Stimulated activated memory B cell treated with anti-CD40 and anti-IgM and Interleukin-4, amounts not matched to agents 10 μg/mL and 1 μg/mL and 100 μg/mL, for 72 hours (primary cell): ENCODE results near the gene TRPM3.

ENCODE experiments used
- ATAC-seq: fragments of 150-1000 bp; cut with Tn5 transposase; 2 replicates; pipeline ENCODE4 v1.10.0; 2021
- H3K27ac Mint-ChIP-seq: one replicate; pipeline ENCODE4 v1.8.0; 2022; ENCODE audit warnings: mild to moderate bottlenecking, mixed read lengths
- H3K27me3 Mint-ChIP-seq: one replicate; pipeline ENCODE4 v1.8.0; 2022; ENCODE audit warnings: mixed read lengths
- H3K36me3 Mint-ChIP-seq: one replicate; pipeline ENCODE4 v1.8.0; 2022; ENCODE audit warnings: mixed read lengths
- H3K4me1 Mint-ChIP-seq: one replicate; pipeline ENCODE4 v1.8.0; 2022; ENCODE audit warnings: mixed read lengths
- H3K4me3 Mint-ChIP-seq: one replicate; pipeline ENCODE4 v1.8.0; 2022; ENCODE audit warnings: mild to moderate bottlenecking, moderate library complexity, mixed read lengths
- H3K9me3 Mint-ChIP-seq: one replicate; pipeline ENCODE4 v1.8.0; 2022; ENCODE audit warnings: mixed read lengths

The TRPM3 gene

DNA sequence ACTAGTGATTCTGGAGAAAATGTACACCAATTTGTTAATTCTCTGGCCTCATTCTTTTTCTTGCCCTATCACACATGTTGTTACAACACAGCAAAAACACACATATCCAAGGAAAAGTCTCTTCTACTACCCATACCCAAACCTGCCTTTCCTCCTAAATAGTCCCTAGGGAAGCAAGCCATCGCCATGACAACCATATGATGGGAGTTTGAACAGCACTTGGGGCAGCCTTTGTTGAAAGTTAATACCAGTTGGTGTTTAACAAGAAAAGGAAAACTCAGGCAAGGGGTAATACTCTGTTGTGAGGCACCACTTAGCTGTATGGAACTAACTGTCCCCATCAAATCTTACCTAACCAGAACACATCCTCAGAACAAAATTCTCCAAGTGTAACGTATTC lies 1.7 kb downstream of the TRPM3 start:
- no peaks in the 10 kb centered on the region for H3K27me3 Mint-ChIP-seq
- no peak overlapping the region for H3K4me3 Mint-ChIP-seq

DNA sequence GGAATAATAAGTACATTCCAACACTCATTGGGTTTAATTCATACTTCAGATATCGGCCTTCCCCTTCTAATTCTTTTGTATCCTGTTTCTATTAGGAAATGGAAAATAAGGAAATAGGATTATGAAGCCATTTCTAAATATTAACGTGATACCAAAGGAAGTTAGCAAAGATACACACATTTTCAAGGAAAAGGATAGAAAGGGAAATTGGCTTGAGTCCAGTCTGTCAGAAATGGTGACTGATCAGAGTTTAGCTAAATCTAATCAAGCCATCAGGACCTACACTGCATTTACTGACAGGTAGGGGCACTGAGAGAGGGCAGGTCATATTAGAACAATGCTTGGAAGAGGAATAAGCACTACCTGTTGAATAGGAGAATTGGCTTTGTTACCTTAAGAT lies 3.1 kb downstream of the TRPM3 start:
- H3K27me3 Mint-ChIP-seq: no peaks in the 10 kb centered on the region
- no peak overlapping the region for H3K27ac Mint-ChIP-seq
- peaks cover 2% of the 10 kb centered on the region for H3K9me3 Mint-ChIP-seq
- no peaks in the 10 kb centered on the region for H3K36me3 Mint-ChIP-seq
- ATAC-seq: no peak
- H3K4me3 Mint-ChIP-seq: no peak overlapping the region
- no peaks in the 10 kb centered on the region for H3K4me1 Mint-ChIP-seq

More for the DNA sequence above, 1.7 kb downstream of the TRPM3 start:
- Mint-ChIP-seq H3K4me1 (no peaks in the 10 kb centered on the region), H3K36me3 (no peaks in the 10 kb centered on the region), H3K27ac (no peak overlapping the region), H3K9me3 (peaks cover 2% of the 10 kb centered on the region)
- ATAC-seq: no peak

DNA sequence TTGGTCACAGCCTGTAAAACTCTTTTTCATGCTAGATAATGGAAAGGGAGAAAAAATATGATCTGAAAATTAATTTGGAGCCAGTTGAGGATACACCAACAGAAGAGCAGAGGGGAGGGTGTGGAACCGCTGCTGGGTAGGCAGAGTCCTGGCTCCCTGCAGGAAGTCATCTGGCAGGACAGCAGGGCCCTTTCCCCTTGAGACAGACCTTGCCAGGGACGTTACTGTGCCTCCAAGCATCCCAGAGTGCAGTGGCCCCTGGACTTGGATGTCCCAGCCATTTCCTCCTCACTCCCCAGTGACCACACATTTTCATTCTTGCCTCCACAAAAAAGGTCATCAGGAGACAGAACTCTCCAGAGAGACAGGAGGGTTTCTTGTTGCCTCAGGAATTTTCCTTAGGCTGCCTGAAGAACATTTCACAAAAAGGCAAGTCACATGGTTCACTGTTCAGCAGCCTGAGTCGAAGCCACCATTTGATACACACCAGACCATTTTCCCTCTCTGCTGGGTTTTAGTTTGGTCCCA lies 5.9 kb downstream of the TRPM3 start:
- Mint-ChIP-seq H3K27ac (no peak overlapping the region), H3K36me3 (no peaks in the 10 kb centered on the region), H3K4me3 (no peak overlapping the region), H3K4me1 (no peaks in the 10 kb centered on the region), H3K27me3 (no peaks in the 10 kb centered on the region), H3K9me3 (peaks cover 2% of the 10 kb centered on the region)
- no peak for ATAC-seq

DNA sequence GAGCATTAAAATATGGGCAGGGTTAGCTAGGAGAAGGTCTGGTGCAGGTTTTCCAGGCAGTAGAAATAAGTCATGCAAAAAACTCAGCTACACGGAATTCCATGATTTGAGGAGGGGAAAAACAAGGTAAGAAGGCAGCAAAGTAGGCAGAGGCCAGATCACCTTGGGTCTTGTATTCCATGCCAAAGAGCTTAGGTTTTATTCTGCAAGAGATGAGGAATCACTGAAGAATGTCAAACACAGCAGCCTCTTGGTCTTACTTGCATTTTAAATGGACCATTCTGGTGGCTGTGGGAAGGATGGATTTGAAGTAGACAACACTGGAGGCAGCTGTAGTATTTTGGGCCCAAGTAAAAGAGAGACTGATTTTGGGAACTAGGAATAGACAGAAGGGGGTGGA lies 8.6 kb downstream of the TRPM3 start:
- Mint-ChIP-seq H3K36me3 (no peaks in the 10 kb centered on the region), H3K4me1 (no peaks in the 10 kb centered on the region), H3K27me3 (no peaks in the 10 kb centered on the region), H3K27ac (no peak overlapping the region), H3K4me3 (no peak overlapping the region), H3K9me3 (peaks cover 2% of the 10 kb centered on the region)
- no peak for ATAC-seq

DNA sequence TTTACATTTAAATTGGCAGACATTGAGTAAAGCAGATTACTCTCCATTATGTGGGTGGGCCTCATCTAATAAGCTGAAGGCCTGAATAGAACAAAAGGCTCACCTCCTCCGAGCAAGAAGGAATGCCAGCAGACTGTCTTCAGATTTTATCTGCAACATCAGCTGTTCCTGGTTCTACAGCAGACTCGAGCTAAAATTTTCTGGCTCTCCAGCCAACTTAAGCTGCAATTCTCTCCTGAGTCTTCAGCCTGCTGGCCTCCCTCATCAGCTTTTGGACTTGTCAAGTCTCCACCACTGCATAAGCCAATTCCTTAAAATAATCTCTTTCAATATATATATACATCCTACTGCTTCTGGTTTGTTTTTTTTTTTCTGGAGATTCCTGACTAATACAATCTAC lies 12.5 kb downstream of the TRPM3 start:
- Mint-ChIP-seq H3K36me3 (no peaks in the 10 kb centered on the region), H3K4me1 (no peaks in the 10 kb centered on the region), H3K27me3 (no peaks in the 10 kb centered on the region), H3K9me3 (peaks cover 3% of the 10 kb centered on the region), H3K27ac (no peak overlapping the region), H3K4me3 (no peak overlapping the region)
- ATAC-seq: no peak

DNA sequence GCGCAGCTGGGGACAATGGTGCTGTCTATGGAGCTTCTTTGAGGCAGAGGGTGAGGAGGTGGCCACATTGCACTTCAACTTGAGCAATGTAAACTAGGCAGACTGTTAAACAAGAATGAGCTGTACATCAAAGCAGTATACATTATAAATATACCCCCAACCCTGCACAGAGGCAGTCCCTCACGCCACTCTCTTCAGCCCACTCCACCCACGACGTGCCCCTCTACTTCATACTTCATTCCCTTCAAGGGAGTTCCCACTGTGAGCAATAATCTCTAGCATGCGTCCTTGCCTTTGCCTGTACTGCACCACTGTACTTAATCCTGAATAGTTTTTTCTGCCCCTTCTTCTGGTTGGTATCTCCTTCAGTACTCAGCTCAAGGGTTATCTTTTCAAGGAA lies 14.4 kb downstream of the TRPM3 start:
- H3K36me3 Mint-ChIP-seq: no peaks in the 10 kb centered on the region
- ATAC-seq: no peak
- no peaks in the 10 kb centered on the region for H3K4me1 Mint-ChIP-seq
- no peak overlapping the region for H3K27ac Mint-ChIP-seq
- no peak overlapping the region for H3K4me3 Mint-ChIP-seq
- H3K27me3 Mint-ChIP-seq: no peaks in the 10 kb centered on the region
- H3K9me3 Mint-ChIP-seq: peaks cover 6% of the 10 kb centered on the region

DNA sequence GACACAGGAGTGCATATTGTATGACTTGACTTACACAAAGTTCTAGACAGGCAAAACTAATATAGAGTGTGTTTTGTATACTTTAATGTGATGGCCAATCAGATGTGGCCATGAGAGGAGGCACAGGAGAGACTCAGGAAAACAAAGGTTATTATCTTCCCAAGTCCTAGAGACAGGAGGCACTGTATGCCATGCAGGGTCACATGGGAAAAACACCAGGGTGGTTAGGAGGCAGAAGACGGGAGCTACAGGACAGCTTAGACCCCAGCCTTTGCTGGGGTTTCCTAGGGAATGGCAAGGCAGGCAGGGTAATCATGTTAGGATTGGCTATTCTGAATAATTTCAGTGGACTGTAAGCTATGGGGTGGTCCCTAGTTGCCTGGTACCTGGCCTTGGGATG lies 16.2 kb downstream of the TRPM3 start:
- Mint-ChIP-seq H3K4me1 (no peaks in the 10 kb centered on the region), H3K36me3 (no peaks in the 10 kb centered on the region), H3K27me3 (no peaks in the 10 kb centered on the region), H3K27ac (no peak overlapping the region), H3K4me3 (no peak overlapping the region), H3K9me3 (peaks cover 9% of the 10 kb centered on the region)
- ATAC-seq: peak; percentile 31

DNA sequence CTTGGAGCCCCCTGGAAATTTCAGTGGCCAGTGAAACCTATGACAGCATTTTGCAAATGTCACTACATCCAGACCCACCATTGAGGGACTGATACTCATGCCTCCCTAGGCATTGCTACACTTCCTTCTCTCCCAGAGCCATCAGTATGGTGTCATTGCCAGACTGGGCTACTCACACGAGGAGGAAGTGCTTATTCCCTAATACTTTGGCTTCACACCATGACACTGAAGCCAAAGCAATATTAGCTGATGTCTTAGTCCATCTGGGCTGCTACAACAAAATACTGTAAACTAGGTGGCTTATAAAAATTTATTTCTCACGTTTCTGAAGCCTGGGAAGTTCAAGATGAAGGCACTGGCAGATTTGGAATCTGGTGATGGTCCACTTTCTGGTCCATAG lies 22.6 kb downstream of the TRPM3 start:
- Mint-ChIP-seq H3K27ac (no peak overlapping the region), H3K4me1 (no peaks in the 10 kb centered on the region), H3K27me3 (no peaks in the 10 kb centered on the region), H3K4me3 (no peak overlapping the region), H3K9me3 (peaks cover 6% of the 10 kb centered on the region), H3K36me3 (no peaks in the 10 kb centered on the region)
- no peak for ATAC-seq

DNA sequence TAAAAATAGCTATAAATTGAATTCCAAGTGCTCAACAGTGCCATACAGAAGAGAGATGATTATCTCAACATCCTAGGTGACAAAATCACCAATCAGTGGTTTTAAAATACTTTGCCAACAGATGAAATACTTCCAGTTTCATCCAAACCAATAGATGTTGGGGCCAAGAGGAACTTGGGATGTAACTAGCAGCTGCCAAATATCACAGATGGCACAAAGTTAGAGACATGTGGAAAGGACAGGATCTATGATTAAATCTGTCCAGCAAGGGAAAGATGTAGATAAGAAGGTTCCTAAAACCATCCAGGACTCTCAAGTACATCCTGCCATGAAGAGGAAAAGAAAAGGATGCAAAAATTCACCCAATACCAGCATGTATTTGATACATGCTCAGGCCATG lies 23.8 kb downstream of the TRPM3 start:
- no peaks in the 10 kb centered on the region for H3K36me3 Mint-ChIP-seq
- H3K9me3 Mint-ChIP-seq: peaks cover 6% of the 10 kb centered on the region
- no peak for ATAC-seq
- no peak overlapping the region for H3K27ac Mint-ChIP-seq
- H3K4me3 Mint-ChIP-seq: no peak overlapping the region
- H3K27me3 Mint-ChIP-seq: no peaks in the 10 kb centered on the region
- H3K4me1 Mint-ChIP-seq: no peaks in the 10 kb centered on the region

DNA sequence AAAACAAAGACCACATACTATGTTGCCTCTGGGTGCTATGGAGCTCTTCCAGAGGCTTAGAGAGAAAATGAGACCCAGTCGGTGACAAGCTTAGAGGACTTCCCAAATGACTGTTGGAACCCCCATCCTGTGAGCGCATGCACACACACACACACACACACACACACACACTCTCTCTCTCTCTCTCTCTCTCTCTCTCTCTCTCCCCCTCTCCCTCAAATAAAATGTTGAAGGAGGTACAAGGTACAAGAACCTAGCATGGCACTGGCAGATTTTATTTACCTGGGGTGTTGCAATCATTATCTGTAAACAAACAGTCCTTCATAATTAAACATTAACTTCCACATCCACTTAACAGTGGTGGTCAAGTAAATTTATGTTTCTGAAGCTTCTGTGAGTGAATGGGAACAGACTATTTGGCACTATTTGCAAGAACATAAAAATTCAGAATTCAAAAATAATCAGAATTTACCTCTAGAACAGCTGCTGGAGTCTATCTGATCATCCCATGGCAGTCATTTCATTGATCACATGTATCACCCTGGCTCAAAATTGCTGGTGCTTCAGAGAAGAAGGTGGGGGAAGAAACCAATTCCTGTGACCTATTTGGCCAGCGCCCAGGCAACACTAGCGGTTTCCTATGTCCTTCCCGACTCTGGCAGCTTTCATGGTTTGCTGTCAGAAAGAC lies 24.9 kb downstream of the TRPM3 start:
- Mint-ChIP-seq H3K27me3 (no peaks in the 10 kb centered on the region), H3K27ac (no peak overlapping the region), H3K36me3 (no peaks in the 10 kb centered on the region), H3K4me3 (no peak overlapping the region), H3K9me3 (peaks cover 3% of the 10 kb centered on the region), H3K4me1 (no peaks in the 10 kb centered on the region)
- ATAC-seq: no peak

DNA sequence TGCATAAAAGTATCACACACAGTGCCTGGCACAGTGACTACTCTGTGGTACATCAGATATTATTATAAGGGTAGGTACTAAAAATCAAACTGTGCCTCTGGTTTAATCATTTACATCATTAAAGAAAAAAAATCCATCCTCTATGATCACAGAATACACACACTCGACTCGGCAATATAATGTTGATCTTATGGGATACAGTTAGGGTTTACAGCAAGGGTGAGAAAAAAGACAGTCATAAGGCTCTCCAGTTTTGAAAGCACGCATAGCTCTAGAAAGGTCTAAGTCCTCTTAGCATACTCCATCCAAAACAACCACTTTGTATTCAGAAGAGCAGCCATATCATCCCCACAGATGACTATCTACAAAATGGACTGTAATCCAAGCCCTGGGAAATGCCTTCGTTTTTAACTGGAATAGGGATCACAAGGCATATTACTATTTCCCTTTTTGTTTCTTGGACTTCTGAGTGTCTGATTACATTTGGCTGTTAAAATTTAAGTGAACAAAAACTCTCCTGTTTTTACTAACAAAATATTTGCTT lies 26.6 kb downstream of the TRPM3 start:
- no peaks in the 10 kb centered on the region for H3K9me3 Mint-ChIP-seq
- no peaks in the 10 kb centered on the region for H3K4me1 Mint-ChIP-seq
- ATAC-seq: no peak
- H3K27me3 Mint-ChIP-seq: no peaks in the 10 kb centered on the region
- no peaks in the 10 kb centered on the region for H3K36me3 Mint-ChIP-seq
- no peak overlapping the region for H3K27ac Mint-ChIP-seq
- H3K4me3 Mint-ChIP-seq: no peak overlapping the region

DNA sequence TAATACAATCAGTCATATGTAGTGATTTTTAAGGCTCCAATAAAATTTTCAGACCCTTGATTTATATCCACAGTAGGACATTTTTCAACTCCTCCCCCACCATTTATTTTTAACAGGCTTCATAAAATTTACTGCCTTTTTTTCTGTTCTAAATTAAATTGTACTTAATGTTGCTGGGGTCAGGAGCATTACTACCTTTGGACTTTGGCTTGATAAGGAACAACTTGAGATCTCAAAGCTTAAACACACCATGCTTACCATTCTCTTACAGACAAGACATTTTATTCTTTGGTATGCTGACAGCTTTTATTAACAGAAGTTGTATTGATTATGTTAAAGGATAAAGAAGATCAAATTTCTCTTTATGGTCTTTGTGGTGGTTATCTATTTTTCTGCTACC lies 30.5 kb downstream of the TRPM3 start:
- no peaks in the 10 kb centered on the region for H3K36me3 Mint-ChIP-seq
- ATAC-seq: no peak
- no peak overlapping the region for H3K27ac Mint-ChIP-seq
- H3K4me1 Mint-ChIP-seq: no peaks in the 10 kb centered on the region
- H3K4me3 Mint-ChIP-seq: no peak overlapping the region
- no peaks in the 10 kb centered on the region for H3K27me3 Mint-ChIP-seq
- peaks cover 5% of the 10 kb centered on the region for H3K9me3 Mint-ChIP-seq

DNA sequence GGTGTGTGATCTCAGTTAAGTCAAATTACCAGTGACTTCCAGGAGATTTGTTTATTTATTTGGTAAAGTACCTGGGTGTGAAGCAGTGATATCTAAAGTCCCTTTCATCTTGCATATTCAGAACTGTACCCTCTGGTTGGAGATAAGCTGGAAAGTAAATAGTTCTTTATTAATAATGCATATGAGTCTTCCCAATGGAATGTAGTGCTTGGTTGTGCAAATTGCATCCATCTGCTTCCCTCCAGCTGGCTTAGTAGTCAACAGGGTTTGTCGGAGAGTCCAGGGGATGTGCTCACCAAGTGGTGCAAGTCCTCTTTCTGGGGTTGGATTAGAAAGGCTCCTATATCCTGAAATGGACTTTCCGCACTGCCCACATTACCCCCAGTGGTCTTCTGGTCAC lies 42.0 kb downstream of the TRPM3 start:
- peaks cover 2% of the 10 kb centered on the region for H3K9me3 Mint-ChIP-seq
- H3K4me3 Mint-ChIP-seq: no peak overlapping the region
- H3K4me1 Mint-ChIP-seq: no peaks in the 10 kb centered on the region
- H3K27me3 Mint-ChIP-seq: no peaks in the 10 kb centered on the region
- ATAC-seq: no peak
- no peak overlapping the region for H3K27ac Mint-ChIP-seq
- H3K36me3 Mint-ChIP-seq: no peaks in the 10 kb centered on the region

DNA sequence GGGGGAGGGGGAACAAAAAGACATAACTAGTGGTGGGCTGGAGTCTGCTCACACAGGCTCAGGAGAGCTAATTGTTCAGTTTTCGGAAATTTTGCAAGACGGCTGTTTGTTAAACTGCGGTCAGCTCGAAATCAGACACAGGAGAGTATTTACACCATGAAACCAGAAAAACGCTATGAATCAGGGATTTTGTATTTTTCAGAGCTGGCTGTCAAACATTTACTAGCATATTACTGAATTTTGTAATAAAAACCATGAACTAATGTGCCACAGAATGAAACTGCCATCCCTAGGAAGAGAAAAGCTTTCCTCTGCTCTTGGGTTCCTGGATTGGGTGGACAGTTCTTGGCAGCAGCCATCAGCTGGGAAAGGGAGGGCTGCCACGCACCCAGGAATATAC lies 45.3 kb downstream of the TRPM3 start:
- no peaks in the 10 kb centered on the region for H3K27me3 Mint-ChIP-seq
- H3K36me3 Mint-ChIP-seq: no peaks in the 10 kb centered on the region

DNA sequence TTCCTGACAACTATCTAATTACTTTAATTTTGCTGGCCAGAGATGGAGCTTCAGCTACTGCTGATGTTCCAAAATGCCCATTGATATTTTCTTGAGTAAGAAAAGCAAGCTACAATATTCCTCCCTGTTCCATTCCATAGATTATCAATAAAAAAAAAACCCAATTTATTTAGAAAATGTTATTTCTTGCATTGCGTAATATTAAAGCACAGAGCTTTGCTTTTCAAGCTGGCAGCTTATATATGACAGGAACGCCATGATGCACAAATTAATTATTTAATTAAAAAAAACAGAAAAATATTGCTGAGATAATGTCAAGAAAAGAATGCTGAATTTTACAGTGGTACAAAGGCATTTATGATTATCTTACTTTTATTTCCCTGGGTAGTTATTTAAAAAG lies 47.9 kb downstream of the TRPM3 start:
- Mint-ChIP-seq H3K4me1 (no peaks in the 10 kb centered on the region), H3K27me3 (no peaks in the 10 kb centered on the region), H3K9me3 (no peaks in the 10 kb centered on the region), H3K4me3 (no peak overlapping the region), H3K27ac (no peak overlapping the region), H3K36me3 (no peaks in the 10 kb centered on the region)
- ATAC-seq: no peak

More for the DNA sequence above, 45.3 kb downstream of the TRPM3 start:
- ATAC-seq: no peak
- Mint-ChIP-seq H3K4me1 (no peaks in the 10 kb centered on the region), H3K9me3 (no peaks in the 10 kb centered on the region), H3K27ac (no peak overlapping the region), H3K4me3 (no peak overlapping the region)

DNA sequence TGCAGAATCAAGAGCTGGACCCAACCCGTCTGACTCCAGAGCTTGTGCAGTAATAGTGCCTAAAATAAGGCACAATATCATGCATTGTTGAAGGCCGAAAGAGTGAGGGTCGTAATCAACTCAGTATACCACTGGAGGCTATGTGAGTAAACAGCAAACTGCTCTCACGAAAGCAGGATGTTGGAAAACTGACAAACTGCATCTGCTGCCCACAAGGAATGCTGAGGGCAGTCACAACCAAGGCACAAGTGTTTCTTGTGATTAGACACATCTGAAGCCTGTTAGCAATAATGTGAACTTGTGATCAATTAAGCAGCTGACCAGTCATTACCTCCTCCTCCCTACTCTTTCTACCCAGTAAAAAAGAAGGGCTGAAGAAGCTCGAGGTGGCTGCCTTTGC lies 48.8 kb downstream of the TRPM3 start:
- no peak overlapping the region for H3K27ac Mint-ChIP-seq
- no peaks in the 10 kb centered on the region for H3K27me3 Mint-ChIP-seq
- H3K4me3 Mint-ChIP-seq: no peak overlapping the region
- no peak for ATAC-seq
- H3K4me1 Mint-ChIP-seq: no peaks in the 10 kb centered on the region
- no peaks in the 10 kb centered on the region for H3K36me3 Mint-ChIP-seq
- H3K9me3 Mint-ChIP-seq: no peaks in the 10 kb centered on the region
